HT-29 (cell line): Measurements from ENCODE around the gene ITIH3. TPM values are rescaled to one million over a fixed set of nuclear protein-coding genes. Genes with fewer than 3 reads are reported as not detected.

ENCODE experiments used
- DNase-seq: peaks from one replicate; pipeline ENCODE4 v3.0.0-alpha.2; 2015; ENCODE audit warnings: low spot score
- small RNA-seq: library from RNA; depleted of rRNA; stranded (forward); fragments of <200 nt; gene quantifications from one replicate; pipeline ENCODE3, GENCODE V24; 2014
- total RNA-seq: library from RNA; depleted of rRNA; stranded (reverse); fragments of >200 nt; shearing (Covaris generic); gene quantifications from 2 replicates; pipeline ENCODE4 v1.2.3, GENCODE V29; 2014; rRNA removed

The ITIH3 gene
- total RNA-seq, 1 experiment from 2014 or later: not detected

GRCh38 chr3:52844290-52844975, 49.8 kb downstream of the ITIH3 start:
- no peak for DNase-seq

DNA sequence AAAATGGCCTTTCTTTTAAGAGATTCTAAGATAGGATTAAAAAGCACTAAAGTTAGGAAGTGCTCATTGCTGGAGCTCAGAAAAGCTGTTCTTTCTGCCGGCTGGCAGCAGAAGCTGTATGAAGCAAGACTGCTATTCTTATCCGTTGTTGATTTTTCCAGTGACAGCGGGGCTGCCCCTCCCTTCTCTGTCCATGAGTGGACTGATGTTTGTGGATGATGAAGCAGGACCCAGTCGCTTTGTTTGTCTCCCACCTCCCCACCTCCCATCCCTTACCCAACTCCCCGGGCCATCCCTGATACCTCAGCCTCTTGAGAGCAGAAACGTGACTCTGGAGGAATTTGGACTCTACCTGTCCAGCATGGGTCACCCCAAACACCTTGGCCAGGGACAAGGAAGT, 50.6 kb downstream of the ITIH3 start:
- no peak for DNase-seq

DNA sequence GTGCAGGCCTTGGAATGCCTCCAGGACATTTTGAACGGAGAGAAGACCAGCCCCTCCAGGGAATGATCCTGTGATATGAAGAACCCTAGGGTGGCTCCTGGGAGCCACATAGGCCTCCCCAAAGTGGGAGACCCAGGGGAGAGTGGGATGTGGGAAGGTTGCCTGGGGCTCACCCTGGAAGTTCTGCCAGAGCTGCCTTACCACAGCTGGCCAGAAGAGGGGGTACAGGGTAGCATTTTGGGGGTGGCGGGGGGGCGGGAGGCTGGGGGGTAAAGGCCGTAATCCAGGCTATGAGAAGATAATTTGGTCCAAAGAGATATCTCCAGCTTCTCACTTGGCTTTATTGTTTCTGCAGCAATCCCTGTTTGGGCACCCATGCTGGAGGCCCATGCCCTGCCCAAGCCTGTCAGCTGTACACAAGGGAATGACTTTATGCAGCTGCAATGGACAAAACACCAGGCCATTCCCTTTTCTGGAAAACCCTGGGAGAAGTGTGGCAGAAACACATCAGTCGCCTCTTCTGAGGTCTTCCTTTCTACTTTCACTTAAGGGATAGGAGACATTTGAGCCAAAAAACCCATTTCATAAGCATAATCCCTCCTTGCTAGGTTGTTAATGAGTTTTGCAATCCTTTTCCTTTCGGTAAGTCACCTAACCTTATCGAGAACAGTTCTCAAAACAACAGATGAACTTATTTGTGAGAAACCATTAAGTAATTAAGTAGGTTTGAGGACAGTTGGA, 51.3 kb downstream of the ITIH3 start:
- no peak for DNase-seq

- no peak for DNase-seq
These were observed 51.9 kb downstream of the ITIH3 start for GRCh38 chr3:52846432-52846965.

DNA sequence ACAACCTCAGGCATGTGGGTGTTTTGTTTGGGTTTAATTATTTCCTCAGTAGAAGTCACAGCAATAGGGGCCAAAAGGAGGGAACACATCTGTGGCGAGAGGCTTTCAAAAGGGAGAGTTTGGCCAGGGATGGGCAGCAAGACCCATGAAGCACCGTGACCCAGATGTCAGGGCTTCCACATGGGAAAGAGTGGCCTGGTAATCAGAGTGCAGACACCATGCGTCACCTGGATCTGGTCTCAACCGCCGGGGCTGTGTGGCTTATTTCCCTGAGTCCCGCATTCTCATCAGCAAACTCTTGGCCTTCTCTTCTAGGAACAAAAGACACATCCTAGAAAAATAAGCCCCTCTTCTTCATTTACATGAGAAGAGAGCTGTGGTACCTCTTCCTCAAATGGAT, 52.6 kb downstream of the ITIH3 start:
- no peak for DNase-seq

DNA sequence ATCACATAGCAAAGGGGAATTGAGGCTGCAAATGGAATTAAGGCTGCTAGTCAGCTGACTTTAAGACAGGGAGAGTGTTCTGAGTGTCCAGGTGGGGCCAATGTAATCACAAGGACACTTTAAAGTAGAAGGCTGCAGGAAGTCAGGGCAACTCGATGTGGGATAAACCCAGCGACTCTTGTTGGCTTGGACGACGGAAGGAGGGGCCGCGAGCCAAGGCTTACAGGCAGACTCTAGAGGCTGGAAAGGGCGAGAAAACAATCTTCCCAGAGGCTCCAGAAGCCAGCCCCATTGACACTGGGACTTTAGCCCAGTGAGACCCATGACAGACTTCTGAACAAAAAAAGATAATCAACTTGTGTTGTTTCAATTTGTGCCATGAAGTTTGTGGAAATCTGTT, 53.1 kb downstream of the ITIH3 start:
- no peak for DNase-seq

DNA sequence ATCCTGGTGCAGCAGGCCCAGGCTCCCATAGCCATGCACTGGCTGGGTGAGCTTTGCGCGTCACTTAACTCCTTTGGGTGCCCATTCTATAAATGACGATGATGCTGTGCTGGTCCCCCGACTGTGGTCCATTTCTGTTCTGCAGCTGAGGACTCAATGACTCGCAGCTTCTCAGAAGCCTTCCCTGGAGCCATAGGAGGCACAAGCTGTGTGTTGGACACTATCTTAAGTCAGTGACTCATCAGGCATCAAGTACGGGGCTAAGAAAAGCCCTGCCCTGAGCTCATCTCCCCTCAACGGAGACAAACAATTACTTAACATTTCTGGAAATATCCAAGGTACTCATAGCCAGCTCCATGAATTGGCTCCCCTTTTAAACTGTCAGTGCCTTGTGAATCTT, 54.0 kb downstream of the ITIH3 start:
- no peak for DNase-seq

DNA sequence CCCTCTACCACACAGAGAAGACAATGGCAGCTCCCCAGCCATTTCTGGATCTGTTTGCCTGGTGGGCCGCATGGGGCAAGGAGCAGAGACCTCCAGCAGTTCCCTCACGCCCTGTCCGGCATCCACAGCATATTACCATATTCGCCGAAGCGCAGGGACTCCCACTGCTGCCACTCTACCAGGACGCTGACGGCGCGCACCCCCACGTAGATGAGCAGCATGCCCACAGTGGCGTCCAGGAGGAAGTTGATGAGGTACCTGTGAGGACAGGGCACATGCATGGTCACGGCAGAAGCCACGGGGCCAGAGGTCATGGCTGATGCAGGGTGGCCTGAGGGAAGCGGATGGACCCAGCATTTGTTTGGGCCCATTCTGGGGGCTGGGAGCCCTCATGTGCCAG, 55.1 kb downstream of the ITIH3 start:
- DNase-seq: no peak

GRCh38 chr3:52851348-52851747, 56.8 kb downstream of the ITIH3 start:
- DNase-seq: peak; percentile 56

DNA sequence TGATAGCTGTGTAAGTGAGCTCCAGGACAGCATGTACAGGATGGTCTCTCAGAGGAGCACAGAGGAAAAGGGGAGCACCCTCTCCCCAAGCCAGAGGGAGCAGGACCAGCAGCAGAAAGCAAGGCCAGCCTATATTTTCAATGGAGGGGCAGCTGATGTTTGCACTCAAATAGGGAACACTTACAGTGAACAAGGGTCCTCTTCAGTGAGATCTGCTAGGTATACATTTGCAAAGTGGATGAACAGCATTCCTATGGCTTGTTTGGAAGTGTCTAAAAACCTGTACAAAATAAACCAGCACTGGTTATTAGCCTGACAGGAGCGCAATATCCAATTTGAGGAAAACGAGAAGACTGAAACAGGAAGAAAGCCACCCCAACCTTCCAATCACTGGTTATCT, 57.8 kb downstream of the ITIH3 start:
- no peak for DNase-seq

DNA sequence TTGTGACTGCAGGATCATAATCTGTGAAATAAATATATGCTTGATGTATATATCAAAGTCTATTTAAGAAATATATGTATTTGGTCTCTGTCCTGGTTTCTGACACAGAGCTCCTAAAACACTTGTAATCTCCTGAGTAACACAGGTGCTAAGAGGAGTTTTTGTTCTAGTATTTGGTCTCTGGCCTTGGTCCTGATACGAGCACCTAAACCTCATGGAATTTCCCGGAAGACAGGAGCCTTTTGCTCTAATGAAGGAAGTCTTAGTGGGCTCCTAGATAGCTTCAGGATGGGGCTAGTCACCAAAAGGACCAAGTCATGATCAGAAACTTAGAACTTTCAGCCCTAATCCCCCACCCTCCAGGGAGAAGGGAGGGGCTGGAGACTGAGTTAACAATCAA, 59.4 kb downstream of the ITIH3 start:
- DNase-seq: no peak

DNA sequence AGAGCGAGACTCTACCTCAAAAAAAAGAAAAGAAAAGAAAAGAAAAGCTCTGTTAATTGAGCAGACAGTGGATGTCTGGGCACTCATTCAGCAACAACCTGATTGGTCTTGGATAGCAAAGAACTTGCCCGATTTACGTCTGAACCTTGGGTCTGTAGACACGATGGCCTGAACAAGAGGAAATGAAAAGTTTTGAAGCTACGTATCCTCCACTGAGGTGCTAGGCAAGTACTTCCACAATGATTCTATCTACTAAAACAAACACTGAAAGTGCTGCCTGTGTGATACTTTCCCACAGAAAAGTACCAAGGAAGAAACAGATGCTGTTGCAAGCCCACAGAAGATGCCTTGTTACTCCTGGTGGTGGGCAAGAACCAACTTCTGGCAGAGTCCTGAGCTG, 62.1 kb downstream of the ITIH3 start:
- no peak for DNase-seq

- DNase-seq: no peak
These were observed 62.5 kb downstream of the ITIH3 start for GRCh38 chr3:52857133-52857532.

DNA sequence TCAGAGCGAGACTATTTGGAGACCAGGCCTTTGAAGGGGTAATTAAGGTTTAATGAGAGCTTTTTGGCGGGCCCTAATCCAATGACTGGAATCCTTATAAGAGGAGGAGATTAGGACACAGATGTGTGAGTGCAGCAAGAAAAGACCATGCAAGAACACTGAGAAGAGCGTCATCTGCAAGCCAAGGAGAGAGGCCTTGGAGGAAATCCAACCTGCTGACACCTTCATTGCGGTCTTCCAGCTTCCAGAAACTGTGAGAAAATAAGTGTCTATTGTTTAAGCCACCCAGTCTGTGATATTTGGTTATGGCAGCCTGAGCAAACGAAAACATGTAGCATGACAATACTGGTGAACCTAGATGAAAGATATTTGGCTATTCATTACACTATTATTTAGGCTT, 63.3 kb downstream of the ITIH3 start:
- no peak for DNase-seq

Small RNA genes within 50 kb of the gene (small RNA-seq; reads per million reads assigned to genes)
- gene MIR8064 (not detected), gene MUSTN1 (not detected)

Other genes starting within 250 kb of the ITIH3 start
- 25.4 and 27.6 TPM in 2 replicates for gene PBRM1, start 108.9 kb upstream of the ITIH3 start, total RNA-seq
- 69.6 and 69.8 TPM in 2 replicates for gene GNL3, start 108.8 kb upstream of the ITIH3 start, total RNA-seq
- 30.0 and 34.4 TPM in 2 replicates for gene GLT8D1, start 89.0 kb upstream of the ITIH3 start, total RNA-seq
- 78.3 and 85.7 TPM in 2 replicates for gene SPCS1, start 88.7 kb upstream of the ITIH3 start, total RNA-seq
- gene NEK4, start 23.9 kb upstream of the ITIH3 start, total RNA-seq: 14.6 and 15.6 TPM in 2 replicates
- gene ITIH1, start 17.2 kb upstream of the ITIH3 start, total RNA-seq: 0.08 TPM in 1 of 2 replicates, not detected in the other
- gene ITIH4, start 35.9 kb downstream of the ITIH3 start, total RNA-seq: 0.08 TPM in 1 of 2 replicates, not detected in the other
- gene MUSTN1, start 40.2 kb downstream of the ITIH3 start, total RNA-seq: not detected in 2 replicates
- gene STIMATE, start 102.8 kb downstream of the ITIH3 start, total RNA-seq: 5.1 and 8.4 TPM in 2 replicates